GM12878 (cell line): ENCODE data around the gene PDHA2. TPM values are rescaled to one million over a fixed set of nuclear protein-coding genes. Genes with fewer than 3 reads are reported as not detected.

Source experiments
- ATF2 ChIP-seq: IDR thresholded peaks from 2 replicates; pipeline ENCODE4 v1.6.1; 2012; ENCODE audit warnings: low read length, inconsistent platforms
- CHD2 ChIP-seq: IDR thresholded peaks from 2 replicates; pipeline ENCODE4 v1.6.1; 2011; ENCODE audit warnings: low read depth, low read length, improper control_type of control experiment, borderline replicate concordance
- CUX1 ChIP-seq: IDR thresholded peaks from 2 replicates; pipeline ENCODE4 v1.6.1; 2012; ENCODE audit warnings: improper control_type of control experiment, low read depth, low read length; ENCODE audit not compliant: insufficient replicate concordance
- E2F4 ChIP-seq: IDR thresholded peaks from 2 replicates; pipeline ENCODE4 v1.6.1; 2012; ENCODE audit warnings: low read depth, low read length, improper control_type of control experiment
- KAT2A ChIP-seq: conservative IDR thresholded peaks from 2 replicates; pipeline ENCODE4 v1.6.1; 2011; ENCODE audit warnings: low read depth, low read length; ENCODE audit not compliant: control insufficient read depth
- NR2F1 ChIP-seq: fragments of 450-650 bp; conservative IDR thresholded peaks from 2 replicates; pipeline ENCODE4 v1.6.1; 2017; ENCODE audit warnings: mild to moderate bottlenecking
- ZBTB40 ChIP-seq: fragments of 450-650 bp; IDR thresholded peaks from 2 replicates; pipeline ENCODE4 v1.6.1; 2016; ENCODE audit warnings: mild to moderate bottlenecking, moderate library complexity, borderline replicate concordance
- ZNF24 ChIP-seq: fragments of 450-650 bp; IDR thresholded peaks from 2 replicates; pipeline ENCODE4 v1.6.1; 2017; ENCODE audit warnings: antibody characterized with exemption, mild to moderate bottlenecking
- ZZZ3 ChIP-seq: IDR thresholded peaks from 2 replicates; pipeline ENCODE4 v1.6.1; 2011; ENCODE audit warnings: low read depth; ENCODE audit not compliant: control insufficient read depth, insufficient read length
- polyA plus RNA-seq, 11 experiments: library from polyadenylated mRNA; depleted of rRNA in 4 of 11; unstranded in 6 of 11; stranded (reverse) in 5 of 11; fragments of >200 nt; fragmentation: Nextera tagmentation in 4 of 11; fragmentation: Illumina TruSeq in 1 of 11; extraction: Ambion mirVana in 4 of 11; extraction: Trizol in 1 of 11; gene quantifications; 1 replicate in 1 of 11; 2 replicates in 10 of 11; pipeline versions ENCODE4 v1.2.1 to v1.2.3, GENCODE V29; 2011 to 2016; ENCODE audit warnings: inconsistent platforms in 2 of 11, missing spikeins in 2 of 11, low read depth in 1 of 11
- total RNA-seq, 4 experiments: library from RNA; depleted of rRNA in 3 of 4; stranded (reverse); fragments of >200 nt in 3 of 4; fragmentation: Illumina TruSeq in 1 of 4; extraction: Trizol in 1 of 4; gene quantifications; 2 replicates each; pipeline versions ENCODE4 v1.2.1 to v1.2.3, GENCODE V29; 2013 to 2021

The PDHA2 gene
- total and polyA plus RNA-seq, 10 of the 15 experiments (the other 5 are each of a cell fraction or from before 2014, with no cell fraction given) = not detected

GRCh38 chr4:95833711-95834194 lies 6.1 kb upstream of the PDHA2 start (continued):
- TF ChIP-seq CUX1 (no peak), KAT2A (no peak), E2F4 (no peak), CHD2 (no peak), NR2F1 (no peak), ZNF24 (no peak), ZZZ3 (no peak), ATF2 (no peak), ZBTB40 (no peak)
